Measurements from ENCODE around the gene NOBOX. TPM values are rescaled to one million over a fixed set of nuclear protein-coding genes. Genes with fewer than 3 reads are reported as not detected.

NOBOX gene
- total RNA-seq, 3 donors from 2014 or later (not counting 1 experiment from before 2014, with no cell fraction given): not detected

DNA sequence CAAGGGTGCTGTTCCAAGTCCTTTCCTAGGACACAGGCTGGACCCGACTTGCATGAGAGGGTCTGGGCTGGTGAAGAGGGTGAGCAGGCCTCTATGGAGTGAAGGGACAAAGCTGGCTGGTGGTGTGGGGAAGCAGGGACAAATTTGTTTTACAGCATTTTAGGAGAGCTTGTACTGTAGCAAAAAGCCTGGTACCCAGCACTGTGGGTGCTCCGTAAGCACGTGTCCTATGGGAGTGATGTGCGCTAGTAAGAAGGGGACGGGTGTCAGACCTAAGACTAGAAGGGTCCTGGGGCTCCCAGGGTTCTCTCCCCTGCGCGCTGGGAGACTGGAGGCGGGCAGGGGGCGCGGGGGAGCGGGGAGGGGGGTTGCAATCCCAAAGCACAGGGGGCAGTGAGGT, 391 bp downstream of the NOBOX start:
- no peaks in the 10 kb centered on the region for H3K9me3 ChIP-seq (ENCODE audit: control insufficient read depth, insufficient read depth, low read length)
- no peaks in the 10 kb centered on the region for H3K27me3 ChIP-seq (ENCODE audit: control insufficient read depth, insufficient read depth, low read length)
- Mint-ChIP-seq H3K4me3 (no peak overlapping the region), H3K27me3 (ENCODE audit: low read depth in 2 of 2) (peaks cover 8% of the 10 kb centered on the region in 2 donors), H3K9me3 (no peaks in the 10 kb centered on the region), H3K27ac (no peak overlapping the region), H3K4me1 (no peaks in the 10 kb centered on the region), H3K36me3 (no peaks in the 10 kb centered on the region)
- no peak for ATAC-seq
- peaks cover 8% of the 10 kb centered on the region for H3K4me1 ChIP-seq (ENCODE audit: control insufficient read depth, insufficient read depth, low read length)
- H3K36me3 ChIP-seq (ENCODE audit: control insufficient read depth, insufficient read depth, low read length): no peaks in the 10 kb centered on the region
- intact Hi-C loops (cut with micrococcal nuclease): no loop called here
- no peak overlapping the region for H3K4me3 ChIP-seq (ENCODE audit: low read length)
- H3K27ac ChIP-seq (ENCODE audit: low read length): no peak overlapping the region
- WGBS (ENCODE audit: insufficient coverage): 92% methylated on average over 11 of the region's 11 CpGs
- DNase-seq: no peak
- TF ChIP-seq, protein P1, sequence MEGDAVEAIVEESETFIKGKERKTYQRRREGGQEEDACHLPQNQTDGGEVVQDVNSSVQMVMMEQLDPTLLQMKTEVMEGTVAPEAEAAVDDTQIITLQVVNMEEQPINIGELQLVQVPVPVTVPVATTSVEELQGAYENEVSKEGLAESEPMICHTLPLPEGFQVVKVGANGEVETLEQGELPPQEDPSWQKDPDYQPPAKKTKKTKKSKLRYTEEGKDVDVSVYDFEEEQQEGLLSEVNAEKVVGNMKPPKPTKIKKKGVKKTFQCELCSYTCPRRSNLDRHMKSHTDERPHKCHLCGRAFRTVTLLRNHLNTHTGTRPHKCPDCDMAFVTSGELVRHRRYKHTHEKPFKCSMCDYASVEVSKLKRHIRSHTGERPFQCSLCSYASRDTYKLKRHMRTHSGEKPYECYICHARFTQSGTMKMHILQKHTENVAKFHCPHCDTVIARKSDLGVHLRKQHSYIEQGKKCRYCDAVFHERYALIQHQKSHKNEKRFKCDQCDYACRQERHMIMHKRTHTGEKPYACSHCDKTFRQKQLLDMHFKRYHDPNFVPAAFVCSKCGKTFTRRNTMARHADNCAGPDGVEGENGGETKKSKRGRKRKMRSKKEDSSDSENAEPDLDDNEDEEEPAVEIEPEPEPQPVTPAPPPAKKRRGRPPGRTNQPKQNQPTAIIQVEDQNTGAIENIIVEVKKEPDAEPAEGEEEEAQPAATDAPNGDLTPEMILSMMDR (IDR thresholded peaks at IDR 0.05): no peak

DNA sequence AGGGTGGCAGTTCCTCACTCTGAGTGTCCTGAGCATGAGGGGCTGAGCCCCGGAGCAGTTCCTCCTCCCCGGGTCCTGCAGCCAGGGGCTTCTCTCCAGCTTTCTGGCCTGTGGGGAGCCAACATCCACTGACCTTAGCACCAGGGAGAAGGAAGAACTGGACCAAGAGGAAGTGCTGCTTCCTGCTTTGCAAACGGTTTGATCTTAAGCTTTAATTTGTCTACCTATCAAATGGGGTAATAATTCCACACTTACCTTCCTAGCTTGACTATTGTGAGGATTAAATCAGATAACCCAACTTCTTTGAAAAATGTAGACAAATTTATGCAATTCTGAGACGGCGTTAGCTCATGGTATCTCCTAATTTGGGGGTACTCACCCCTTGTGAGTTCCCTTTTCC, 2.0 kb downstream of the NOBOX start:
- Mint-ChIP-seq H3K4me1 (no peaks in the 10 kb centered on the region), H3K36me3 (no peaks in the 10 kb centered on the region), H3K27me3 (ENCODE audit: low read depth in 2 of 2) (peaks cover 5 to 8% of the 10 kb centered on the region in 2 donors), H3K4me3 (no peak overlapping the region), H3K9me3 (no peaks in the 10 kb centered on the region), H3K27ac (no peak overlapping the region)
- 46% methylated on average over 5 of the region's 5 CpGs for WGBS (ENCODE audit: insufficient coverage)
- intact Hi-C loops (cut with micrococcal nuclease): no loop called here
- Histone ChIP-seq H3K27me3 (ENCODE audit: control insufficient read depth, insufficient read depth, low read length) (no peaks in the 10 kb centered on the region), H3K4me3 (ENCODE audit: low read length) (no peak overlapping the region), H3K4me1 (ENCODE audit: control insufficient read depth, insufficient read depth, low read length) (peaks cover 8% of the 10 kb centered on the region), H3K9me3 (ENCODE audit: control insufficient read depth, insufficient read depth, low read length) (no peaks in the 10 kb centered on the region), H3K27ac (ENCODE audit: low read length) (no peak overlapping the region), H3K36me3 (ENCODE audit: control insufficient read depth, insufficient read depth, low read length) (no peaks in the 10 kb centered on the region)
- DNase-seq: no peak
- ATAC-seq: no peak
- TF ChIP-seq, protein P1 (IDR thresholded peaks at IDR 0.05): no peak

DNA sequence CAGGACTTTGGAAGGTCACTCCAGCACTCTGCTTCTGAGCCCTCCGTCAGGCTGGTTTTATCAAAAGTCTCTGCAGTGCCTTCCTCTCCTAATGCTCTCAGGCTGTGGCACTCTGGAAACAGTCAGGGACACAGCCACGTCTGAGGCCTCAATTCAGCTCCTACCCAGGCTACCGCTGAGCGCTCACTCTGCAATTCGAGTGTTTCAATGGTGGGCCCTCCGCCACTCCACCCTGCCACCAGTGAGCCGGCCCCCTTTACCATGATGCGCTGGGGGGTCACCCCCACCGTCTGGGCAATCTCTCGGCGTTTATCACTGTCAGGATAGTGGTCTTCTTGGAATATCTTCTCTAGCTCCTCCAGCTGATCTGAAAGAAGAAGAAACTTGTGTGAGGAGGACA, 3.5 kb downstream of the NOBOX start:
- 94% methylated on average over 11 of the region's 11 CpGs for WGBS (ENCODE audit: insufficient coverage)

More for the DNA sequence above, 3.5 kb downstream of the NOBOX start:
- Histone ChIP-seq H3K27me3 (ENCODE audit: control insufficient read depth, insufficient read depth, low read length) (no peaks in the 10 kb centered on the region), H3K27ac (ENCODE audit: low read length) (no peak overlapping the region), H3K4me1 (ENCODE audit: control insufficient read depth, insufficient read depth, low read length) (peaks cover 8% of the 10 kb centered on the region), H3K4me3 (ENCODE audit: low read length) (no peak overlapping the region), H3K9me3 (ENCODE audit: control insufficient read depth, insufficient read depth, low read length) (no peaks in the 10 kb centered on the region), H3K36me3 (ENCODE audit: control insufficient read depth, insufficient read depth, low read length) (no peaks in the 10 kb centered on the region)
- TF ChIP-seq, protein P1 (IDR thresholded peaks at IDR 0.05): no peak
- intact Hi-C loops (cut with micrococcal nuclease): loop anchor here (5.0 kb wide), 1 partner anchor 233 kb away; no protein-coding TSS in a partner anchor
- H3K4me3 Mint-ChIP-seq: no peak overlapping the region
- no peaks in the 10 kb centered on the region for H3K4me1 Mint-ChIP-seq
- H3K9me3 Mint-ChIP-seq: no peaks in the 10 kb centered on the region
- ATAC-seq: no peak
- H3K27me3 Mint-ChIP-seq (ENCODE audit: low read depth in 2 of 2): peaks cover 4 to 8% of the 10 kb centered on the region in 2 donors
- no peak overlapping the region for H3K27ac Mint-ChIP-seq
- DNase-seq: no peak
- H3K36me3 Mint-ChIP-seq: no peaks in the 10 kb centered on the region

All from natural killer cell (primary cell).